HG03139 (cell line): ENCODE data around the gene CHCHD3.

ENCODE experiments used
- ATAC-seq: cut with Tn5 transposase; IDR thresholded peaks from one replicate; pipeline ENCODE4 v1.9.1; 2021; ENCODE audit not compliant: unreplicated experiment

The CHCHD3 gene

GRCh38 chr7:132782777-132783640, 298.9 kb downstream of the CHCHD3 start:
- ATAC-seq = no peak

- ATAC-seq = no peak
These were observed 301.1 kb downstream of the CHCHD3 start for GRCh38 chr7:132780822-132781221.

GRCh38 chr7:132779164-132779563, 302.7 kb downstream of the CHCHD3 start:
- no peak for ATAC-seq

GRCh38 chr7:132778761-132779160, 303.1 kb downstream of the CHCHD3 start:
- no peak for ATAC-seq

- no peak for ATAC-seq
These were observed 303.9 kb downstream of the CHCHD3 start for GRCh38 chr7:132777956-132778355.

- ATAC-seq = no peak
These were observed 304.5 kb downstream of the CHCHD3 start for GRCh38 chr7:132777414-132777813.

- ATAC-seq = no peak
These were observed 305.8 kb downstream of the CHCHD3 start for GRCh38 chr7:132776048-132776620.

GRCh38 chr7:132773527-132773956, 308.3 kb downstream of the CHCHD3 start:
- ATAC-seq = no peak

- ATAC-seq = no peak
These were observed 310.6 kb downstream of the CHCHD3 start for GRCh38 chr7:132771301-132771730.

GRCh38 chr7:132770055-132770454, 311.8 kb downstream of the CHCHD3 start:
- no peak for ATAC-seq

- ATAC-seq = no peak
These were observed 312.6 kb downstream of the CHCHD3 start for GRCh38 chr7:132769280-132769679.

- no peak for ATAC-seq
These were observed 313.8 kb downstream of the CHCHD3 start for GRCh38 chr7:132768099-132768498.

- no peak for ATAC-seq
These were observed 314.5 kb downstream of the CHCHD3 start for GRCh38 chr7:132767378-132767777.

- ATAC-seq = no peak
These were observed 315.2 kb downstream of the CHCHD3 start for GRCh38 chr7:132766660-132767059.

GRCh38 chr7:132765861-132766260, 316.0 kb downstream of the CHCHD3 start:
- ATAC-seq = no peak

GRCh38 chr7:132764762-132765161, 317.1 kb downstream of the CHCHD3 start:
- ATAC-seq = no peak

- no peak for ATAC-seq
These were observed 321.0 kb downstream of the CHCHD3 start for GRCh38 chr7:132760866-132761265.

- no peak for ATAC-seq
These were observed 321.7 kb downstream of the CHCHD3 start for GRCh38 chr7:132760244-132760623.

GRCh38 chr7:132759482-132760243, 322.2 kb downstream of the CHCHD3 start:
- no peak for ATAC-seq

GRCh38 chr7:132758986-132759385, 322.9 kb downstream of the CHCHD3 start:
- ATAC-seq = no peak

GRCh38 chr7:132757783-132758182, 324.1 kb downstream of the CHCHD3 start:
- no peak for ATAC-seq
